HG02623 (cell line): Measurements from ENCODE around the gene ISG20L2.

ENCODE experiments used
- ATAC-seq: cut with Tn5 transposase; IDR thresholded peaks from one replicate; pipeline ENCODE4 v1.9.1; 2021; ENCODE audit warnings: moderate library complexity; ENCODE audit not compliant: unreplicated experiment

Gene ISG20L2

GRCh38 chr1:156755527-156755950 lies 27.0 kb upstream of the ISG20L2 start:
- ATAC-seq, result no peak

- ATAC-seq, result no peak
These were observed 25.7 kb upstream of the ISG20L2 start for GRCh38 chr1:156754219-156754618.

GRCh38 chr1:156752843-156753482 lies 24.4 kb upstream of the ISG20L2 start:
- ATAC-seq, result no peak

- ATAC-seq, result peak; percentile 51
These were observed 23.4 kb upstream of the ISG20L2 start for GRCh38 chr1:156751757-156752481.

- no peak for ATAC-seq
These were observed 22.8 kb upstream of the ISG20L2 start, which contains the start of gene HDGF for GRCh38 chr1:156751451-156751756. Gene HDGF, minus strand, starts transcription at chr1:156751675. Its CDS starts 246 bp downstream, at chr1:156751429.

- peak; percentile 12 for ATAC-seq
These were observed 22.3 kb upstream of the ISG20L2 start for GRCh38 chr1:156750711-156751450.

- ATAC-seq, result no peak
These were observed 21.7 kb upstream of the ISG20L2 start for GRCh38 chr1:156750191-156750672.

GRCh38 chr1:156749419-156750118 lies 21.0 kb upstream of the ISG20L2 start:
- ATAC-seq, result no peak

- no peak for ATAC-seq
These were observed 20.3 kb upstream of the ISG20L2 start for GRCh38 chr1:156748670-156749418.

- no peak for ATAC-seq
These were observed 19.4 kb upstream of the ISG20L2 start for GRCh38 chr1:156747742-156748669.

GRCh38 chr1:156746728-156747631 lies 18.4 kb upstream of the ISG20L2 start:
- ATAC-seq, result no peak

GRCh38 chr1:156746406-156746727 lies 17.8 kb upstream of the ISG20L2 start:
- no peak for ATAC-seq

GRCh38 chr1:156745881-156746280 lies 17.3 kb upstream of the ISG20L2 start:
- ATAC-seq, result no peak

- ATAC-seq, result no peak
These were observed 16.3 kb upstream of the ISG20L2 start for GRCh38 chr1:156744786-156745419.

GRCh38 chr1:156744344-156744743 lies 15.8 kb upstream of the ISG20L2 start:
- ATAC-seq, result no peak

GRCh38 chr1:156743367-156744302 lies 15.1 kb upstream of the ISG20L2 start:
- ATAC-seq, result no peak

GRCh38 chr1:156742801-156743200 lies 14.2 kb upstream of the ISG20L2 start:
- ATAC-seq, result no peak
